Activated CD4-positive, CD25-positive, alpha-beta regulatory T cell treated with anti-CD3 and anti-CD28 coated beads, Interleukin-2, amount 50 U/mL, for 16 hours (primary cell): ENCODE measurements around the gene PCDHGB4.
"Not testable (repeated sequence)": the region's sequence is repeated elsewhere in the genome, so short reads cannot be mapped to it uniquely, and the experiment has no call there.

Experiments used
- DNase-seq: peaks from one replicate; pipeline ENCODE4 v3.0.0-alpha.2; 2020; ENCODE audit warnings: low read depth, low spot score

The PCDHGB4 gene

GRCh38 chr5:141427783-141428426, 40.4 kb downstream of the PCDHGB4 start:
- no peak for DNase-seq

- no peak for DNase-seq
These were observed 43.0 kb downstream of the PCDHGB4 start, which contains the start of gene PCDHGA12 for GRCh38 chr5:141430332-141431113. PCDHGA12 (plus strand) TSS chr5:141430507; CDS start chr5:141430760, 253 bp downstream.

- DNase-seq: no peak
These were observed 43.8 kb downstream of the PCDHGB4 start for GRCh38 chr5:141431286-141431685.

GRCh38 chr5:141432308-141432707, 44.8 kb downstream of the PCDHGB4 start:
- DNase-seq: not testable (repeated sequence)

- DNase-seq: not testable (repeated sequence)
These were observed 45.2 kb downstream of the PCDHGB4 start for GRCh38 chr5:141432726-141433125.

GRCh38 chr5:141434006-141434405, 46.5 kb downstream of the PCDHGB4 start:
- no peak for DNase-seq

- no peak for DNase-seq
These were observed 49.7 kb downstream of the PCDHGB4 start for GRCh38 chr5:141437221-141437620.

- no peak for DNase-seq
These were observed 52.1 kb downstream of the PCDHGB4 start for GRCh38 chr5:141439411-141440141.
